Psoas muscle (tissue), 8 donors: ENCODE results near the gene SLCO3A1. TPM values are rescaled to one million over a fixed set of nuclear protein-coding genes. Genes with fewer than 3 reads are reported as not detected.

Experiments used
- ATAC-seq, 4 donors: fragments of 200-7000 bp; cut with Tn5 transposase; one replicate each; pipeline ENCODE4 v1.9.1; 2020; ENCODE audit warnings: moderate library complexity in 3 of 4, mild to moderate bottlenecking in 2 of 4
- DNase-seq, 2 donors: peaks; one replicate each; pipeline ENCODE4 v3.0.0-alpha.2; 2020
- H3K27ac ChIP-seq: fragments of 200-600 bp; one replicate; pipeline ENCODE4 v1.8.0; 2022
- H3K27me3 ChIP-seq, 3 donors: fragments of 200-600 bp in 1 of 3; one replicate each; pipeline versions ENCODE4 v1.6.1 to v1.8.0; 2013 to 2022; ENCODE audit warnings: low read length in 2 of 3, mild to moderate bottlenecking in 2 of 3, moderate library complexity in 1 of 3; ENCODE audit not compliant: insufficient read depth in 3 of 3
- H3K36me3 ChIP-seq, 2 donors: fragments of 200-600 bp in 1 of 2; one replicate each; pipeline versions ENCODE4 v1.6.1 to v1.8.0; 2013 to 2022; ENCODE audit warnings: low read depth in 1 of 2, mild to moderate bottlenecking in 1 of 2, moderate library complexity in 1 of 2; ENCODE audit not compliant: insufficient read depth in 1 of 2
- H3K4me1 ChIP-seq: fragments of 200-600 bp; one replicate; pipeline ENCODE4 v1.8.0; 2022
- H3K4me3 ChIP-seq: fragments of 200-600 bp; one replicate; pipeline ENCODE4 v1.8.0; 2022; ENCODE audit warnings: mild to moderate bottlenecking
- H3K9me3 ChIP-seq: fragments of 200-600 bp; one replicate; pipeline ENCODE4 v1.8.0; 2022
- CTCF ChIP-seq: fragments of 200-600 bp; IDR thresholded peaks from one replicate; pipeline ENCODE4 v1.8.0; 2022; ENCODE audit warnings: antibody characterized with exemption
- WGBS, 3 donors: extraction: QIAGEN DNeasy Blood & Tissue Kit; methylation state at CpG; one replicate each; pipeline versions ENCODE4 v1.1.6 to v1.1.7; 2013; 5-methylcytosine and 5-hydroxymethylcytosine counted together
- intact Hi-C, 2 donors: fragments of 100-400 bp; cut with DNase I; formaldehyde crosslinking; loops; one replicate each; pipeline versions ENCODE4 v1.11.0 to v1.14.2; 2022
- polyA plus RNA-seq, 3 donors: library from polyadenylated mRNA; stranded (reverse); fragments of 200-250 nt; gene quantifications; one replicate each; pipeline ENCODE4 v1.2.3, GENCODE V29; 2013
- total RNA-seq, 4 donors: library from RNA; stranded (reverse); fragmentation: NEBNext Ultra II Directional in 2 of 4; extraction: Animal tissue kit (Norgen Biotek cat#: 25700) in 2 of 4; gene quantifications; one replicate each; pipeline versions ENCODE4 v1.2.1 to v1.2.4, GENCODE V29; 2021 to 2023
- donor health status: healthy with polysubstance abuse.
- donor health status: DM: no; HTN: no; CAD: no; lungs with moderate emphysema.
- donor health status: Bipolar disorder and iron deficiency.
- donor health status: healthy.
- donor health status: DM: yes; HTN: yes; CAD: no.
- donor health status: DM: no; HTN: no; CAD: no.
- donor health status: DM: no; HTN: no; CAD: no.
- donor health status: DM: yes; HTN: yes; CAD: no.

Gene SLCO3A1
- total and polyA plus RNA-seq, 7 donors: 3.5 to 10.3 (median 9.4) TPM

GRCh38 chr15:91970142-91970541, 116.6 kb downstream of the SLCO3A1 start:
- intact Hi-C loops: no loop called here
- H3K4me1 ChIP-seq: peaks cover 21% of the 10 kb centered on the region
- peak; percentile 72 to 89 (median 82) for ATAC-seq

GRCh38 chr15:91973481-91973880, 120.0 kb downstream of the SLCO3A1 start:
- Histone ChIP-seq H3K9me3 (no peaks in the 10 kb centered on the region), H3K27me3 (no peaks in the 10 kb centered on the region), H3K4me1 (peaks cover 25% of the 10 kb centered on the region), H3K36me3 (no peaks in the 10 kb centered on the region), H3K27ac (no peak overlapping the region), H3K4me3 (no peak overlapping the region)
- WGBS, 3 donors: 58 to 72% (median 64%) methylated on average over 9 of the region's 9 CpGs
- intact Hi-C loops: no loop called here
- no peak for DNase-seq
- ATAC-seq: no peak
- no peak for TF ChIP-seq CTCF

More at GRCh38 chr15:91970142-91970541, 116.6 kb downstream of the SLCO3A1 start:
- Histone ChIP-seq H3K27me3 (no peaks in the 10 kb centered on the region), H3K4me3 (no peak overlapping the region), H3K36me3 (no peaks in the 10 kb centered on the region), H3K27ac (peak overlapping the region; percentile 32), H3K9me3 (no peaks in the 10 kb centered on the region)
- WGBS, 3 donors: 10 to 14% (median 13%) methylated on average over 7 of the region's 7 CpGs
- peak; percentile 80 to 88 for DNase-seq
- no peak for TF ChIP-seq CTCF

GRCh38 chr15:91974321-91974720, 120.8 kb downstream of the SLCO3A1 start:
- Histone ChIP-seq H3K4me1 (peaks cover 23% of the 10 kb centered on the region), H3K9me3 (no peaks in the 10 kb centered on the region), H3K36me3 (no peaks in the 10 kb centered on the region), H3K4me3 (no peak overlapping the region), H3K27me3 (no peaks in the 10 kb centered on the region), H3K27ac (no peak overlapping the region)
- intact Hi-C loops: no loop called here
- ATAC-seq: no peak
- 82 to 86% (median 83%) methylated on average over 6 of the region's 6 CpGs for WGBS, 3 donors
- DNase-seq: no peak
- TF ChIP-seq CTCF: no peak

GRCh38 chr15:91975241-91975978, 121.9 kb downstream of the SLCO3A1 start:
- 25 to 63% (median 53%) methylated on average over 7 of the region's 7 CpGs for WGBS, 3 donors

More at GRCh38 chr15:91975241-91975978, 121.9 kb downstream of the SLCO3A1 start:
- no peak overlapping the region for H3K4me3 ChIP-seq
- no peak for TF ChIP-seq CTCF
- H3K27me3 ChIP-seq: no peaks in the 10 kb centered on the region
- H3K27ac ChIP-seq: peak overlapping the region; percentile 41
- no peak for DNase-seq
- H3K9me3 ChIP-seq: no peaks in the 10 kb centered on the region
- H3K36me3 ChIP-seq: no peaks in the 10 kb centered on the region
- peaks cover 17% of the 10 kb centered on the region for H3K4me1 ChIP-seq
- ATAC-seq: peak; percentile 87 to 93 (median 91)
- intact Hi-C loops: no loop called here
